Activated naive CD8-positive, alpha-beta T cell (primary cell): ENCODE measurements around the gene SCNM1.
A peak's percentile ranks its signal among the peaks of the same experiment; 100 is the strongest.

Experiments used
- H3K27ac Mint-ChIP-seq: one replicate; pipeline ENCODE4 v1.8.0; 2021; ENCODE audit warnings: mixed read lengths
- H3K27me3 Mint-ChIP-seq: one replicate; pipeline ENCODE4 v1.8.0; 2021; ENCODE audit warnings: mixed read lengths
- H3K36me3 Mint-ChIP-seq: one replicate; pipeline ENCODE4 v1.8.0; 2021; ENCODE audit warnings: mixed read lengths
- H3K4me1 Mint-ChIP-seq: one replicate; pipeline ENCODE4 v1.8.0; 2021; ENCODE audit warnings: low read depth, mixed read lengths
- H3K4me3 Mint-ChIP-seq: one replicate; pipeline ENCODE4 v1.8.0; 2021; ENCODE audit warnings: mild to moderate bottlenecking, mixed read lengths
- H3K9me3 Mint-ChIP-seq: one replicate; pipeline ENCODE4 v1.8.0; 2021; ENCODE audit warnings: low read depth, mixed read lengths

SCNM1 gene

DNA sequence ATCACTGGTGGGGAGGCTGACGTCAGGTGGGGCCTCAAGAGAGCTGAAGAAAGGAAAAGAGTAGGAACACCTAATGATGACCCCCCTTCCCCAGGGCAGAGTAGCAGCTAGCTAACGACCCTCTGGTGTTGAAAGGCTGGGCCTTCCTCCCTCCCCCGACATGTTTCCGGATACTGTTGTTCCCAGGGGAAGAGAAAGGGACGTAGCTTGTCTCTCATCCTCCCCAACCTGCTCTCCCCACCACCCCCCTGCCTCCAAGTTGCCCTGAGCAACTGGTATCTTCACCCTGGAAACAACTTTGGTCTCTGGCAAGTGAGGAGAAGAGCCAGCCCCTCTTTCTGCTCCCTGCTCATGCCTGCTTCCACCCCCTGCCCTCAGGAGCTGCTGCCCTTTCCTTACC, 22.0 kb upstream of the SCNM1 start:
- peaks cover 12% of the 10 kb centered on the region for H3K4me1 Mint-ChIP-seq
- no peaks in the 10 kb centered on the region for H3K36me3 Mint-ChIP-seq
- H3K9me3 Mint-ChIP-seq, result no peaks in the 10 kb centered on the region
- no peak overlapping the region for H3K27ac Mint-ChIP-seq
- no peaks in the 10 kb centered on the region for H3K27me3 Mint-ChIP-seq
- no peak overlapping the region for H3K4me3 Mint-ChIP-seq

DNA sequence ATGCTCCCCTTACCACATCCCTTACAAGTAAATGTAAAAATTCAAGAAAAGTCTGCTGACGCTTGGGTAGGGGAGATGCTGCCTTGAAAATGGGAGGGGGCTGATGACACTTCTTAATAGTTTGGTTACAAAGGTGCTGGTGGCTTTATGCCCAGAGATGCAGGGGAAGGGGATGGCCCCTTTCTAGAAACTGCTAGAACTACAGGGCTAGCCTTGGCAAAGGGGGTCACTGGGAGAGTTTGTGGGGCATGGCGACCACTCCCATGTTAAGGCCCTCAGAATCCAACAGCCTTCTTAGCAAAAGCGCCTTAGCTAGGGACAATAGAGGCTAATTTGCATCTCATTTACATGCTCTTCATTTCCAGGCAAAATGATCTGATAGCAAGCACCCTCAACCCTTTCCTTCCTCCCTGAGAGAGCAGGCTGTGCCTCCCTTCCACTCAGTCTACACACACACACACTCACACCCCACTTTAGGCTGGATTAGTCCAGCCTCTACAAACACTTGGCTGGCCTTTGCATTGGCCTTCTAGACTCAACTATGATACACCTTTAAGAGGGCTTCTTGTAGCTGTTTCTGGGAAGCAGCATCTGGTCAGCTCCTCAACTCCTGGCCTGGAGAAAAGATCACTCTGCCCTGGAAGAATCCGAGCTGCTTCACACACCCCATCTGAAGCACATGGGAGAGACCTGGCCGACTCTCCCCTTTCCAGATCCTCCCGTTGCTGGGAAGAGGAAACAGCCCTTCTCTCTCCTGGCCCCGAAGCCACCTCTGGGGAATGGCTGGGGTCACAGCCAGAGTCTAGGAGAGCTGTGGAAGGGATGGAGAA, 21.3 kb upstream of the SCNM1 start:
- Mint-ChIP-seq H3K36me3 (no peaks in the 10 kb centered on the region), H3K4me1 (peaks cover 12% of the 10 kb centered on the region), H3K27me3 (no peaks in the 10 kb centered on the region), H3K27ac (no peak overlapping the region), H3K9me3 (no peaks in the 10 kb centered on the region), H3K4me3 (no peak overlapping the region)

DNA sequence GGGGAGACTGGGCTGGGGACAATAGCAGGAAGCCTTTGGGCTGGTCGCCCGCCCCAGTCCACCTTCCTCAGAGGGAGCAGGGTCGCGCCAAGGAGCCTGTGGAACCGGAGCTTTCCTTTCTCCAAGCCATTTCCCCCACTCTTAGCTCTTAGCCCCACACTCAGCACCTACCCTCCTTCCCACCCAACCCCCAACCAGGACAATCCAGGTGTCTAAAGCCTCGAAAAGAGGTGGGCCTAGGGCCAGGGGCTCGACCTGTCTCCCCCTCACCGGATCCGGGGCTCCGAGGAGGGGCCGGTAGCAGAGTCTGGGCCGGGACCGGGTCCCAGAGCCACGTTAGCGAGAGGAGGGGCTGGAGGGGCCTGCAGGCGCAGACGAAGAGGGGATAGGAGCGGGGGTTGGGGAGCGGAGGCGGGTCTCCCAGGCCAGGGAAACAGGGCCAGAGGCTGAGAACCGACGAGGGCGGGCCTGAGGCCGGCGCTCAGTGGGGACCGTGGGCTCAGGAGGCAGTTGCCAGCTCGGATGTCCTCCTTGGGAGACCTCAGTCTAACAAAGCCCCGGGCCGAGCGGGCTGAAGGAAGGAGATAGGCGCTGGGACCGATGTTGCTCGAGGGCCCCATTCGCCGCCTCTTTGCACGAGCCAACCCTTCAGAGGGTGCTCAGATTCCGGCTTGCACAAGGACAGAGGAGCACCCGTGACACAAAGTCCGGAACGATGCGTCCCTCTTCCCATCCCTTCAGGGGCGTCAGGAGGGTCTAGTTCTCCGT, 20.5 kb upstream of the SCNM1 start:
- Mint-ChIP-seq H3K27ac (no peak overlapping the region), H3K27me3 (no peaks in the 10 kb centered on the region), H3K36me3 (no peaks in the 10 kb centered on the region)

DNA sequence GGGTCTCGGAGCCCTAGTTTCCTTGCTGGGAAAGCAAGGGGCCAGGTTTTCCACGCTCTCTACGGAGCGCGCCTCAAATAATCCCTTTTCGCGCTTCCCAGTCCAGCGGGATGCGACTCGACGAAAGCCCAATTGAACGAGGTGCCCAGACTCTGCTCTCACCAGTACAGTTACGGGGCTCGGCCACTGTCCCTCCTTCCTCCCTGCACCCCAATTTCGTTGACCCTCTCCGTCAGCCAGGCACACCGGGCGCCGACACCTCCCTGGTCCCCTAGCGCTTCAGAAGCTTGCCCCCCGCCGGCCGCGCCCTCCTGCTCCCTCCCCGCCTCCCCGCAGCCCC, 19.9 kb upstream of the SCNM1 start:
- Mint-ChIP-seq H3K9me3 (no peaks in the 10 kb centered on the region), H3K4me3 (peak overlapping the region; percentile 97), H3K27ac (peak overlapping the region; percentile 83), H3K27me3 (no peaks in the 10 kb centered on the region), H3K4me1 (peaks cover 12% of the 10 kb centered on the region), H3K36me3 (no peaks in the 10 kb centered on the region)

More for the DNA sequence above, 20.5 kb upstream of the SCNM1 start:
- Mint-ChIP-seq H3K4me3 (peak overlapping the region; percentile 97), H3K9me3 (no peaks in the 10 kb centered on the region), H3K4me1 (peaks cover 12% of the 10 kb centered on the region)

DNA sequence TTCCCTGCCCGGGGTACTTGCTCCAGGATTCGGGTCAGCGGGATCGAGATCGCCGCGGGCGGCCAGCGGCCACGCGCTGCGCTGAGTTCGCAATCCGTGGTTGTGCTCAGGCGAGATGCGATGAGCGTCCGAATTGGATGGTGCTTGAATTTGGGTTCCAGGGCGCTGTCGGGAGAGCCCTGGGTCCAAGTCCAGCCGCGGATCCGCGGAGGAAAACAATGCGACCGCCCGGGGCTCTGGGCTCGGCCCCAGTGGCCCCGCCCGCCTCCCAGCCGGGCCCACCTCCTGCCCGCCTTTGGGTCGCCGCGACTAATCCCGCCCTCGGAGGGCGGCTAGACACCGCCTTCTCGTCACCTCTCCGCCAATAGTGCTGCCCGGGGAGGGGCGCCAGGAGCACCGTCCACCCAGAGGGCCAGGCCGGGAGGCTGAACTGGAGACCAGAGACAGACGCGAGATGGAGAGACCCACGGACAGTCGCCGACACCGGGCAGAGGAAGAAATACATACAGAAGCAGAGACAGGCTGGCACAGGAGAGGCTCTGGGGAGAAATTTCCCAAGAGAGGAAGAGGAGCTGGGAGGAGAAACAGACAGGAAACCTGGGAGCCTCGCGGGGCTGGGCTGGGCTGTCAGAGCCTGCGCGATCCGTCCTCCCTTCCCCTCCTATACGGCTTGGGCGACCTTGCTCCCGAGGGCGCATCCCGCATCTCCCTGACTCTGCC, 19.4 kb upstream of the SCNM1 start, which contains the start of gene SEMA6C:
SEMA6C (minus strand) TSS at position 220 of the 720 bp plus-strand sequence. CDS start 4,010 bp downstream, outside the sequence.
- peak within 1 kb of the TSS; percentile 89 for H3K27ac Mint-ChIP-seq
- H3K4me1 Mint-ChIP-seq, result peaks cover 12% of the 10 kb centered on the region
- H3K27me3 Mint-ChIP-seq, result no peaks in the 10 kb centered on the region

DNA sequence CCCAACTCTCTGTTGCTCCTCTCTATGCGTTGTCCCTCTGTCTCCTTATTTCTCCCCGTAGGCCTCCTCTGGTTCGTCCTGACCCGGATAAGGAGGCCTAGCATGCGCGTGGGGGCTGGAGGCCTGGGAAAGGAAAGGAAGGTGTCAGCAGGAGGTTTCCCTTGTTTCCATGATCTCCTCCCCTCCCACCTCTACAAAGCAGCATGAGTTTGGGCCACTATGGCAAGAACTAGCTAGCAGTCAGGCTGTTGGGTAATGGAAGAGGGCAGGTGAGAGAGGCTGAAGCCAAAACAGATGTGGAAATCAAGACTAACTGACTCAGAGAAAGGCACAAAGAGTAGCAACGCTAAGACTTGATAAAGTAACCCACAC, 18.8 kb upstream of the SCNM1 start:
- Mint-ChIP-seq H3K9me3 (no peaks in the 10 kb centered on the region), H3K36me3 (no peaks in the 10 kb centered on the region), H3K27ac (peak overlapping the region; percentile 34), H3K4me1 (peaks cover 12% of the 10 kb centered on the region), H3K27me3 (no peaks in the 10 kb centered on the region), H3K4me3 (peak overlapping the region; percentile 97)

More for the DNA sequence above, 19.4 kb upstream of the SCNM1 start, which contains the start of gene SEMA6C:
- peak within 1 kb of the TSS; percentile 97 for H3K4me3 Mint-ChIP-seq
- H3K36me3 Mint-ChIP-seq, result no peaks in the 10 kb centered on the region
- no peaks in the 10 kb centered on the region for H3K9me3 Mint-ChIP-seq

DNA sequence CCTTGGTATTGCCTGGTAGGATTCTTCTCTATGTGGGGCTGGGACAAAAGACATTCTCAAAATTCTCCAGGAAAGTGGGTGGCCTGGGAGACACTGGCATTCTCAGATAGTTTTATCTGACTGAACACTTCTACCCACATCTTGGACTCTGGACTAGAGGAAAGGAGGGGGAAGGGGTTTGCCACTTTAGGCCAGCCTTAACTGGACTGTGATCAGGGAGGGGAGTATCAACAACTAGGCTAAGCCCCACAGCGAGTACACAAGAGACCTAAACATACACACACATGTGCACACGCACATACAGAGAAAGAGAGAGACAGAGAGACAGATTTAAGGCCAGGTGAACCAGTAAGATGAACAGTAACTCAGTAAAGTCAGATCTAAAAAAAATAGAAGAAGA, 18.3 kb upstream of the SCNM1 start:
- Mint-ChIP-seq H3K9me3 (no peaks in the 10 kb centered on the region), H3K4me3 (peak overlapping the region; percentile 97), H3K4me1 (peaks cover 12% of the 10 kb centered on the region), H3K27me3 (no peaks in the 10 kb centered on the region), H3K27ac (no peak overlapping the region), H3K36me3 (no peaks in the 10 kb centered on the region)

DNA sequence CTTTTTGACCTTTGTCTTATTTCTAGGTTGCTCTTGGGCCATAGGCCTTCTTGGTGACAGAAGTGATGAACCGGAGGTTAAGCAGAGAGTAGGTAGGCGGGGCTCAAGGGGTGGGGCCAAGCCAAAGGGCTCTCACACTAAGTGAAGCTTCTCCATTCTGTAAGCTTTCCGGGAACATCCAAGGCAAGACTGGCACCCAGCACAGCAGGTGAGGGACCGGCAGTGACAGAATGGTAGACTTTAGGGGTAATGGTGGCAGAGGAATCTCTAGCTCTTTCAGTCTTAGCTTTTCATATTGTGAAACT, 9.5 kb upstream of the SCNM1 start, which contains the start of gene TNFAIP8L2:
TNFAIP8L2 (plus strand) TSS at position 135 of the 305 bp plus-strand sequence. CDS start 2,049 bp downstream, outside the sequence.
- Mint-ChIP-seq H3K4me1 (peaks cover 37% of the 10 kb centered on the region), H3K4me3 (peak within 1 kb of the TSS; percentile 98), H3K27me3 (no peaks in the 10 kb centered on the region), H3K9me3 (no peaks in the 10 kb centered on the region), H3K27ac (peak within 1 kb of the TSS; percentile 100), H3K36me3 (peaks cover 14% of the 10 kb centered on the region)

DNA sequence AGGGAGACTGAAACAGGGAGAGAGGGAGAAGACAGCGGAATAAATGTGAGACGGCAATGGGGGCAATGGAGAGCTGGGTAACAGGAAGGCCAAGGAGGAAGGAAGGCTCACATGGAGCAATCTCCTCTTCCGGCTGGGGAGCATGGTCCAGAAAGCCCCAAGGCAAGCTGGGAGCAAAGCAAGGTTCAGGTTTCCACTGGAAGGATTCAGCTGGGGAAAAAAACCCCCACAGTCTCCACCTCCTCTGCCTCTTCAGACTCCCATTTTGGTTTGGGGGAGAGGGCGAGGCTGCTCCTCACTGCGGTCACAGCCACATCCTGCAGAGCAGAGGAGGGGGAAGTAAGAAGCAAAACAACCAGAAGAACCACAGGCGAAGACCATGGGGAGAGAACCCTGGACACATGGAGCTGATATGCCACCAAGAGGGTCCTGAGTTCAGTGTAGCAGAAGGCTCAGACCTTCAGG, 8.8 kb upstream of the SCNM1 start:
- Mint-ChIP-seq H3K27me3 (no peaks in the 10 kb centered on the region), H3K27ac (peak overlapping the region; percentile 100), H3K4me1 (peaks cover 43% of the 10 kb centered on the region), H3K4me3 (peak overlapping the region; percentile 98), H3K36me3 (peaks cover 19% of the 10 kb centered on the region), H3K9me3 (no peaks in the 10 kb centered on the region)

DNA sequence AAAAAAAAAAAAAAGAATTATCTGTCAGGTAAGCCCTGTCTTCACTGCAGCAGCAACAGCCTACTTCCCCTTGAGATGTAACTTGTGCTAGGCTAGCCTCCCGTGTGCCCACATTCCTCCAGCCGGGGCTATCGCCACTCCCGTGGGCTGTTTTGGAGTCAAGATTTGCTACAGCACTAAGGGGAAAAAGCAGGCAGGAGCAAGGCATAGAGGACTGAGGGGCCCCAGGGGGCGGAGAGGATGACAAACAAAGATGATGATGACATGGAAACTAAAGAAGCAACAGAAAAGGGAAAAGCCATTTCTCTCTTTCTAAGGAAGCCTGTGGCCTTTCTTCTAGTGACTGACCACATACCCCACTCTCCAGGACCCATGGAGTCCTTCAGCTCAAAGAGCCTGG, 7.6 kb upstream of the SCNM1 start:
- H3K4me1 Mint-ChIP-seq, result peaks cover 51% of the 10 kb centered on the region
- H3K27ac Mint-ChIP-seq, result peak overlapping the region; percentile 100
- peak overlapping the region; percentile 98 for H3K4me3 Mint-ChIP-seq
- H3K36me3 Mint-ChIP-seq, result peaks cover 19% of the 10 kb centered on the region
- H3K27me3 Mint-ChIP-seq, result no peaks in the 10 kb centered on the region
- H3K9me3 Mint-ChIP-seq, result no peaks in the 10 kb centered on the region

DNA sequence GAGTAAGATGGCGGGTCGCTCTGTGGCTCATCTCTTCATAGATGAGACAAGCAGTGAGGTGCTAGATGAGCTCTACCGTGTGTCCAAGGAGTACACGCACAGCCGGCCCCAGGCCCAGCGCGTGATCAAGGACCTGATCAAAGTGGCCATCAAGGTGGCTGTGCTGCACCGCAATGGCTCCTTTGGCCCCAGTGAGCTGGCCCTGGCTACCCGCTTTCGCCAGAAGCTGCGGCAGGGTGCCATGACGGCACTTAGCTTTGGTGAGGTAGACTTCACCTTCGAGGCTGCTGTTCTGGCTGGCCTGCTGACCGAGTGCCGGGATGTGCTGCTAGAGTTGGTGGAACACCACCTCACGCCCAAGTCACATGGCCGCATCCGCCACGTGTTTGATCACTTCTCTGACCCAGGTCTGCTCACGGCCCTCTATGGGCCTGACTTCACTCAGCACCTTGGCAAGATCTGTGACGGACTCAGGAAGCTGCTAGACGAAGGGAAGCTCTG, 7.1 kb upstream of the SCNM1 start:
- no peaks in the 10 kb centered on the region for H3K27me3 Mint-ChIP-seq

DNA sequence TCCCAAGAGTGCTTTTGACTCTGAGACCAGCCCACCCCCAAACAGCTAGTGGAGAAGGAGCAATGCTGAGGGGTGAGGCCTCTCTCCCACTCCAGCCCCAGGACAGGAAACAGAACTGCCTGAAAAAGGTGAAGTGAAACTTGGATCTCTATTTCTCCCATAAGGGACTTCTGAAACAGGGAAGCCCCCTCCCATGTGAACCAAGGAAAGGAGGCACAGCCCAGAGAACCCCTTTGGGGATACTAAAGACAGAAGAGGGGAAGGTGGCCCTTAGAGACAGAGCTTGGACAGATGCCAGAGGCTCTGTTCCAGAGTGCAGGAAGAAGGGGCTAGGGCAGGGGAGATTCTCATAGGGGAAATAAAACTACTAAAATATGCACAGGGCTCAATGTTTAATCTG, 6.6 kb upstream of the SCNM1 start:
- H3K27me3 Mint-ChIP-seq, result no peaks in the 10 kb centered on the region
- H3K4me1 Mint-ChIP-seq, result peaks cover 56% of the 10 kb centered on the region
- peak overlapping the region; percentile 67 for H3K4me3 Mint-ChIP-seq
- no peaks in the 10 kb centered on the region for H3K9me3 Mint-ChIP-seq
- H3K36me3 Mint-ChIP-seq, result peaks cover 19% of the 10 kb centered on the region
- peak overlapping the region; percentile 100 for H3K27ac Mint-ChIP-seq

More for the DNA sequence above, 7.1 kb upstream of the SCNM1 start:
- H3K9me3 Mint-ChIP-seq, result no peaks in the 10 kb centered on the region
- peak overlapping the region; percentile 100 for H3K27ac Mint-ChIP-seq
- H3K4me3 Mint-ChIP-seq, result peak overlapping the region; percentile 98
- peaks cover 53% of the 10 kb centered on the region for H3K4me1 Mint-ChIP-seq
- H3K36me3 Mint-ChIP-seq, result peaks cover 19% of the 10 kb centered on the region

DNA sequence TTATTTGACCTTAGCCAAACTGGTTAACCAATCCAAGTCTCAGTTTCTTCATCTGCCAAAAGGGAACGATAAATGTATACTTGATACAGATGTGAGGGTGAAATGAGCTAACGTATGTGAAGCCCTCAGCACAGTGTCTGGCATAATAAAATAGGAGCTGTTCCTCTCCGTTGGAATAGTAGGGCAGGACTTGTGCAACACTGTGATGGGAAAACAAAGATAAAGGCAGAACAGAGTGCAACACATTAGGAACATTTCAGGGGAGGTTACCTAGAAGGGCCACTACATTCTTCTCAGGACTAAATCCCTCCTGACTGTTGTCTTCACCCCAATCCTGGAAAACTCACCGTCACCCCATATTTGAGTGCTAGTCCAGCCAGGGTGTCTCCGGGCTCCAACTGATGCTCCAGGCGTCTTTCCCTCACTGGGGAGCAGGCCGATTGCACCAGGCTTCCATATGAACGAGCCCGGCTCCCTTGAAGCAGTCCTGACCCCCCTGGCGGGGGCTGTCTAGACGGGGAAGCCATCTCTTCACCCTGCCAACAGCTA, 1.1 kb upstream of the SCNM1 start:
- no peaks in the 10 kb centered on the region for H3K9me3 Mint-ChIP-seq
- peaks cover 7% of the 10 kb centered on the region for H3K36me3 Mint-ChIP-seq
- peak overlapping the region; percentile 92 for H3K4me3 Mint-ChIP-seq
- H3K27me3 Mint-ChIP-seq, result no peaks in the 10 kb centered on the region
- peaks cover 52% of the 10 kb centered on the region for H3K4me1 Mint-ChIP-seq
- H3K27ac Mint-ChIP-seq, result peak overlapping the region; percentile 96

DNA sequence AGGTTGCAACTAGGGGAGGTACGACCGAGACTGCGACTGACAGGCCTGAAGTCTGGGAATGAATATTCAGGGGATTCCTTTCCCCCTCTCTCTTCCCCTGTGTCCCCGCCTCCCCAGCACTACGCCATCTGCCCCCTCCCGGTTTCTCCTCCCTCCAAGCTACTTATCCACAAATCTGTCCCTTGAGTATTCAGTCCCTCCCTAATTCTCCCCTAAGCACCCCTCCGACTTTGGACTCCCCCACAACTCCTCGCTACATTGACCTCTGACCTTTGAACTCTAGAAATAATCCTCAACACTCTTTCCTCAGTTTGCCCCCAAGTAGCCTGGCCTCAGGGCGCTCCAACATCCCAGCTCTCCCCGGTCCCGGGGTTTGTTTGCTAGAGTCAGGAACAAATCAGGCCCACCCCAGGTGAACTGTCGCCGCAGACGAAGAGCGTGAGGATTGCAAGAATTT, 635 bp upstream of the SCNM1 start:
- H3K36me3 Mint-ChIP-seq, result peaks cover 6% of the 10 kb centered on the region
- H3K4me3 Mint-ChIP-seq, result peak overlapping the region; percentile 92
- H3K4me1 Mint-ChIP-seq, result peaks cover 48% of the 10 kb centered on the region
- H3K27me3 Mint-ChIP-seq, result no peaks in the 10 kb centered on the region
- H3K9me3 Mint-ChIP-seq, result no peaks in the 10 kb centered on the region
- peak overlapping the region; percentile 96 for H3K27ac Mint-ChIP-seq
